GM12865 (cell line): ENCODE data around the gene RTL10.

Source experiments
- DNase-seq: peaks from one replicate; pipeline ENCODE4 v3.0.0; 2010; ENCODE audit warnings: low read depth
- H3K4me3 ChIP-seq: 2 replicates; pipeline ENCODE4 v1.5.1; 2011; ENCODE audit warnings: mild to moderate bottlenecking, low read depth, low read length, control low read depth
- TF ChIP-seq, protein P1 (sequence below): IDR thresholded peaks from 2 replicates; pipeline ENCODE4 v1.5.1; 2011; ENCODE audit warnings: low read length, control low read depth, low read depth, inconsistent platforms; ENCODE audit not compliant: insufficient read depth; ENCODE audit errors: missing control alignments

The RTL10 gene

DNA sequence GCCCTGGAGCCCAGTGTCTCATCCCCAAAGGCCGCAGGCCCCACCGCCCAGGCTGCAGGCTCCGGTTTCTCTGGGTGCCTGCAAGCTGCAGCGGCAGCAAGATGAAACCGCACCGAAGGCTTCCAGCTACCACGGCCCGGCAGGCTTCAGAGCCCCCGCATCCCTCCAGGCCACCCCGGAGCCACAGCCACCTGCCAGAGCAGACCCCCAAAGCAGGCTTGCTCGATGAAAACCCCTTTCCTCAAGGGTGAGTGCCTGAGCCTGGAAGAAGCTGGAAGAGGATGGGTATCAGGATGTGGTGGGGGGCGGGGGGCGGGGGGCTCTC lies 24.5 kb upstream of the RTL10 start:
- H3K4me3 ChIP-seq, result no peak overlapping the region
- no peak for DNase-seq
- TF ChIP-seq, protein P1, sequence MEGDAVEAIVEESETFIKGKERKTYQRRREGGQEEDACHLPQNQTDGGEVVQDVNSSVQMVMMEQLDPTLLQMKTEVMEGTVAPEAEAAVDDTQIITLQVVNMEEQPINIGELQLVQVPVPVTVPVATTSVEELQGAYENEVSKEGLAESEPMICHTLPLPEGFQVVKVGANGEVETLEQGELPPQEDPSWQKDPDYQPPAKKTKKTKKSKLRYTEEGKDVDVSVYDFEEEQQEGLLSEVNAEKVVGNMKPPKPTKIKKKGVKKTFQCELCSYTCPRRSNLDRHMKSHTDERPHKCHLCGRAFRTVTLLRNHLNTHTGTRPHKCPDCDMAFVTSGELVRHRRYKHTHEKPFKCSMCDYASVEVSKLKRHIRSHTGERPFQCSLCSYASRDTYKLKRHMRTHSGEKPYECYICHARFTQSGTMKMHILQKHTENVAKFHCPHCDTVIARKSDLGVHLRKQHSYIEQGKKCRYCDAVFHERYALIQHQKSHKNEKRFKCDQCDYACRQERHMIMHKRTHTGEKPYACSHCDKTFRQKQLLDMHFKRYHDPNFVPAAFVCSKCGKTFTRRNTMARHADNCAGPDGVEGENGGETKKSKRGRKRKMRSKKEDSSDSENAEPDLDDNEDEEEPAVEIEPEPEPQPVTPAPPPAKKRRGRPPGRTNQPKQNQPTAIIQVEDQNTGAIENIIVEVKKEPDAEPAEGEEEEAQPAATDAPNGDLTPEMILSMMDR, result no peak

DNA sequence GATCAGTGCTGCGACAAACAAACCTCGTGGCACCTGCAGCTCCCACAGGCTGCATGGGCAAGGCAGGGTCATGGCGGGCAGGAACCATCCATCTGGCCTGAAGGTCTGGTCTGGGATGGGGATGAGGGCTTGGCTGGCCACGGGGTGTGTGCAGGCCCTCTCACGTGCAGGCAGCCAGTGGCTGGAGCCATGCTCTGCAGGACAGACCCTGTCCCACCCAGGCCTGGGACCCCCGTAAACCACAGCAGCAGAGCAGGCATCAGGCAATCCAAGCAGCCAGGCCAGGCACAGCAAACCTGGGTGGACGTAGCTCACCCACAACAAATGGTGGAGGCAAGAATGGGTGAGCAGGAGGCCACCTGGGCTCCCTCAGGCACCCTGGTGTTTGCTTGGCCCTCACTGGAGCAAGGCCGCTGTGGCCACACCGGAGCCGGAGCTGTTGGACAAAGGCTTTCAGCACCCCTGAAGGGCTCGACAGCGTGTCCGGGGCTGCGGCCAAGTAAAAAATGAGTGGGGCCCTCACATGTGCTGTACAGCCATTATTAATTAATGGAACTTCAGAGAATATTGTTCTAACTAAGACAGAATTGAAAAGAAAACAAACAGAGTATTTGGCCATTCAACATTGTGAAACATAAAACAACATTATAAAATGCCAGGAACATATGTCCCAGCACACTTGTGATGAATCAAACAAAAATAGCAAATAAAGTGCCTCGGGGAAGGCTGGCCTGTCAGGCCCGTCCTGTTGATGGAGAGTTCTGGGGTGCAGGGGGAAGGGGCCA lies 24.0 kb upstream of the RTL10 start:
- TF ChIP-seq, protein P1, result no peak
- DNase-seq, result no peak
- H3K4me3 ChIP-seq, result no peak overlapping the region

DNA sequence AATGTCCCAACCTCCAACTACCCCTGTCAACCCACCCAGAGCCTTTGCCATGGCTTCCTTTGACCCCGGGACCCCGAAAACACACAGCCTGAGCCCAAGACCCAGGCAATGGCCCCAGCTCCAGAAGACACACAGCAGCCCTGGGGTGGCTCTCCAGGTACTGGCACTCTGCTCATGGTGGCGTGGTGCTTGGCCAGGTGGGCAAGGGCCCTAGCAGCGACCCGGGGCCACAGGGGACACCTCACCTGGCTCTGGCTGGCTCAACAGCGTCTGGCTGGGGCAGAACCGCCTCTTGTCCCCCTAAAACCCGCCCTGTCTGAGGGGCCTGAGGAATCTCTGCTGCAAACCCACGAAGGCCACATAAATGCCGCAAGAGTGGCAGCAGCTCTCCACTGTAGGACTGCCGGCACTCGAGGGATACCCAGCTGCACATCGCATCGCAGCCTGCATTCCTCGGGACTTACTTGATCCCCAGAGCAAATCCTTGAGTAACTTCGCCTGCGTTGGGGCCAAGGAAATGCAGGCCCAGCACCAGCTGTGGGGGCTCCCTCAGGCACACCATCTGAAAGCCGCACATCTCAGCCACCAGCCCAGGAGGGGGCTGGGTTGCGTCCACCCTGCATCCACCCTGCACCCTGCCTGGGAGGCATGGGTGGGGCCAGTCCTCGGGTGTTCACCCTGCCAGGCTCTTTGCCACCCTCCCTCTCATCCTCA lies 23.1 kb upstream of the RTL10 start:
- H3K4me3 ChIP-seq, result no peak overlapping the region
- TF ChIP-seq, protein P1, result no peak
- no peak for DNase-seq

DNA sequence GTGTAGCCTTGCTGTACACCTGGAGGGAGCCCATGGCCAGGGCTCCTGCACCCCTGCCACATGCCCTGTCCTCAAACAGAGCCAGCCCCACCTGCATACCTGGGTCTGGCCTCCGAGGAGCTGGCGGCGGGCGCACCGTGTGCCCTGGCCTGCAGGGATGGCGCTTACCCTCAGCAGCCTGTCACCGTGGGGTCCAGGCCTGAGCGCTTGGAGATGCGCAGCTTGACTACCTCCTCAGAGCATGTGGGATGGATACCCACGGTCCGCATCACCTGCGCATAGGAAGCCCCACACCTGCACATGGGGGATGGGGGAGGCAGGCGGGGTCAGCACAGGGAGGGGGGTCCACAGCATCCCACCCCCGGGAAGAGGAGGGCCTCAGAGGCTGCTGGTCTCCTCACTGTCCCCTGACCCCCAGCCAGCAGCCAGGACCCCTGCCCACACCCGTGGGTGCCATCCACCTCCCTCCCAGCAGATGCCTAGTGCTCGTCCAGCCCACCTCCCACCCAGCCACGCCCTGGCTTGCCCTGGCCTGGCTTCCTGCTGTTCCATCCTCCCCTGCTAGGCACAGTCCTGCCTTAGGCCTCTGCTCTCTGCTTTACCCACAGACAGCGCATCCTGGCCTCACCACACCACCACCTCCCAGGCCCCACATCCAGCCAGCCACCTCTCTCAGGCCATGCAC lies 22.4 kb upstream of the RTL10 start:
- no peak overlapping the region for H3K4me3 ChIP-seq
- TF ChIP-seq, protein P1, result no peak
- DNase-seq, result no peak

DNA sequence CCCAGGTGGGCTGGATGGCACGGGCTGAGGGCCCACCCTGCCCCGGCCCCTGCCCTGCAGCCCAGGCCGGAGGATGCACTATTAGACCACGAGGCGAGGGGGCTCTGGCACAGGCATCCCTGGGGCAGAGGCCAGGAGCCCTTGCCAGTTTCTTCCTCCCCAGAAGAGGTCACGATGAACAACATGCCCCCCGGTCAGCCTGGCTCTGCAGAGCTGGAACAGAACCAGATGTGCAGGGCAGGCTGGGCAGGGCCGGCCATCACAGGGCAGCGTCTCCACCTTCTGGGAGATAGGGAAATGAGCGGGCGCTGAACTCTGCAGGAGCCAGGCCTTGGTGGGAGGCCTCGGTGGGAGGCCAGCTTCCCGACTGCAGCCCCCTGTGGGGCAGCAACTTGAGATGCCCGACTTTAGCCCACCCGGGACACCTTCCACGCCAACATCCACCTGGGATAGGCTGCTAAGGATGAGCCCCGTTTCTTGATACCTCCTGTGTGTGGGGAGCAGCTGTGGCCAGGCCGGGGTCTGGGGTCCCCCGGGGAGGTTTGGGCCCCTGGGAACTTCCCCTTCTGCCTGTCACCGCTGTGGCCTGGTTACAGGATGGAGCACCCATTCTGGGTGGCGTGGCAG lies 21.8 kb upstream of the RTL10 start:
- no peak overlapping the region for H3K4me3 ChIP-seq
- no peak for DNase-seq
- TF ChIP-seq, protein P1, result no peak

DNA sequence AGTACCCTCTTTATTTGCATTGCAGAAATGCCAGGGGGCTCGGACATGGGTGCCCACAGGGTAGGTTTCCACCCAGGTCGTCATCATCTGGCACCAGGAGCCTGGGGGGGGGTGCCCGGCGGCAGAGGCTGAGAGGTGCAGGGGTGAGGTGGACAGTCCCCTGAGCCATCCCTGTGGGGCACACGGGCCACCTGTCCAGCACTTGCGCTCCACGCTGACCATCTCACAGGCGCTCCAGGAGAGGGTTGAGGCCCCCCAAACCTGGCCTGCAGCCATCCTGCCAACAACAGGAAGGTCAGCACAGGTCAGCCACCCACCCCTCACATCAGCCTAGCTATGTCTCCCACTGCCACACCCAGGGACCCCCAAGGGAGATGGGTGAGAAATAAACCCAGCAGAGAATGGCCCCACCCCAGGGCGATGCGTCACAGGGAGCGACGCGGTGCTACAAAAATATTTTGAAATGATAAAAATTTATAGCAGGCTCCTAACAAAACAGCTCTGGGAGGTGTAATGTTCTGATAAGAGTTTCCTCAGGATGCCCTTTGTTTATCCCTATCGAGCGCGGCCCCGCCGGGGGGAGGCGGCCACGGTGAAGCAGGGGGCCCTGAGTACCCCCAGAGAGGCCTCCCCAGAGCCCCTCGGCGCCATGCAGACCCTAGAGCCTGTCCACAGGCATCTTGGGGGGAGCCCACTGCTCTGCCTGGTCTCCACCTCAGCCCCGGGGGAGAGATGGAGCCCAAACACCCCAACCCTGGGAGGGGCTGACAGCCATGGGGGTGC lies 21.0 kb upstream of the RTL10 start:
- TF ChIP-seq, protein P1, result no peak
- no peak overlapping the region for H3K4me3 ChIP-seq
- no peak for DNase-seq
